AG04450 (cell line): ENCODE results near the gene DSCAML1. TPM values are rescaled to one million over a fixed set of nuclear protein-coding genes. Genes with fewer than 3 reads are reported as not detected.

Experiments
- CTCF ChIA-PET: fragments of 300-600, 350-600 bp; formaldehyde crosslinking; extraction: SDS; loops from one replicate; lab custom pipeline; 2022; ENCODE audit warnings: antibody characterized with exemption, inconsistent platforms; lab: Charles Lee
- POLR2A ChIA-PET: fragments of 350-600 bp; formaldehyde crosslinking; extraction: SDS; loops from one replicate; lab custom pipeline; 2021; ENCODE audit warnings: antibody characterized with exemption, inconsistent platforms; lab: Yijun Ruan, JAX
- DNase-seq: peaks from one replicate; pipeline ENCODE4 v3.0.0-alpha.2; 2011; ENCODE audit warnings: low read depth, low spot score
- H3K27ac ChIP-seq: one replicate; pipeline ENCODE4 v1.5.1; 2012; ENCODE audit warnings: low read depth, low read length, control low read depth
- H3K27me3 ChIP-seq: one replicate; pipeline ENCODE4 v1.6.0; 2012; ENCODE audit warnings: low read length; ENCODE audit not compliant: control insufficient read depth, insufficient read depth
- H3K4me3 ChIP-seq: 2 replicates; pipeline ENCODE4 v1.5.1; 2011; ENCODE audit warnings: mild to moderate bottlenecking, low read depth, low read length, control low read depth
- H3K9me3 ChIP-seq: 2 replicates; pipeline ENCODE4 v1.5.1; 2012; ENCODE audit warnings: low read length; ENCODE audit not compliant: control insufficient read depth, insufficient read depth
- polyA plus RNA-seq: library from polyadenylated mRNA; depleted of rRNA; stranded (reverse); fragments of >200 nt; gene quantifications from 2 replicates; pipeline ENCODE4 v1.2.3, GENCODE V29; 2011
- TF ChIP-seq, protein P1 (sequence below): IDR thresholded peaks from 2 replicates; pipeline ENCODE4 v1.5.1; 2011; ENCODE audit warnings: low read depth, low read length, control low read depth, inconsistent platforms

DSCAML1 gene
- polyA plus RNA-seq, 1 experiment, result not detected

DNA sequence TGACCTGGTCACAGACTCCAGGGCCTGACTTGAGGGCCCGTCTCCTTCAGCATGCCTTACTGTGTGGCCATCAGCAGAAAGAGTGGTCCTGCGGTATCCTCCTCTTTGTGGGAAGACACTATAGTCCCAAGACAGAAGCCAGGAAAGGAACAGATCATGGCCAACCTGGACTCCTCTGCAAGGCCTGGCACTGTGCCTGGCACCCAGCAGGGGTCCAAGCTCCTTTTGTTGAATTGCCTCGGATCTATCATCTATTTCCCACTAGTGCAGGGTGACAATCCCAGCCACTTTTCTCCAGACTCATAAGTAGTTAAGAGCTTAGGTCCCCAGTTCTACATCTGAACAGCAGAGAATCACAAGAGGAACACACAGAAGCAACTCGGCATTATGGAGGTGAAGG lies 27.0 kb downstream of the DSCAML1 start:
- CTCF ChIA-PET, result no interaction called here
- POLR2A ChIA-PET, result no interaction called here

DNA sequence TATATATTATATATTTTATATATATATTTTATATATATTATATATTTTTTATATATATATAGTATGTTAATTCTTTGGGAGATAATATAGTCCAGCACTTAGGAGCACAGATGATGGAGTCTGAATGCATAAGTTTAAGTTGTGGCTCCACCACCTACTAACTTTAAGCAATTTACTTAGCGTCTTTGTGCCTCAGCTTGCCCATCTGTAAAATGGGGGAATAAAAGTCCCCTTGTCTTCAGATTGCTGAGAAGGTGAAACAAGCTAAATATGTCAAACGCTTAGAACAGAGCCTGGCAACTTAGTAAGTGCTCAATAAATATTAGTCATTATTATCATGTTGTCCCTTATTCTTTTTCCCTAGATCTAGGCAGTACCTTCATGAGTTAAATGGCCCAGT lies 27.5 kb downstream of the DSCAML1 start:
- H3K9me3 ChIP-seq, result no peaks in the 10 kb centered on the region
- no peak overlapping the region for H3K27ac ChIP-seq
- no peak overlapping the region for H3K4me3 ChIP-seq
- DNase-seq, result no peak
- ChIA-PET CTCF (no interaction called here), POLR2A (no interaction called here)
- peaks cover 11% of the 10 kb centered on the region for H3K27me3 ChIP-seq
- TF ChIP-seq, protein P1, sequence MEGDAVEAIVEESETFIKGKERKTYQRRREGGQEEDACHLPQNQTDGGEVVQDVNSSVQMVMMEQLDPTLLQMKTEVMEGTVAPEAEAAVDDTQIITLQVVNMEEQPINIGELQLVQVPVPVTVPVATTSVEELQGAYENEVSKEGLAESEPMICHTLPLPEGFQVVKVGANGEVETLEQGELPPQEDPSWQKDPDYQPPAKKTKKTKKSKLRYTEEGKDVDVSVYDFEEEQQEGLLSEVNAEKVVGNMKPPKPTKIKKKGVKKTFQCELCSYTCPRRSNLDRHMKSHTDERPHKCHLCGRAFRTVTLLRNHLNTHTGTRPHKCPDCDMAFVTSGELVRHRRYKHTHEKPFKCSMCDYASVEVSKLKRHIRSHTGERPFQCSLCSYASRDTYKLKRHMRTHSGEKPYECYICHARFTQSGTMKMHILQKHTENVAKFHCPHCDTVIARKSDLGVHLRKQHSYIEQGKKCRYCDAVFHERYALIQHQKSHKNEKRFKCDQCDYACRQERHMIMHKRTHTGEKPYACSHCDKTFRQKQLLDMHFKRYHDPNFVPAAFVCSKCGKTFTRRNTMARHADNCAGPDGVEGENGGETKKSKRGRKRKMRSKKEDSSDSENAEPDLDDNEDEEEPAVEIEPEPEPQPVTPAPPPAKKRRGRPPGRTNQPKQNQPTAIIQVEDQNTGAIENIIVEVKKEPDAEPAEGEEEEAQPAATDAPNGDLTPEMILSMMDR, result no peak

More for the DNA sequence above, 27.0 kb downstream of the DSCAML1 start:
- Histone ChIP-seq H3K9me3 (no peaks in the 10 kb centered on the region), H3K27ac (no peak overlapping the region), H3K4me3 (no peak overlapping the region), H3K27me3 (peaks cover 8% of the 10 kb centered on the region)
- TF ChIP-seq, protein P1, result no peak
- DNase-seq, result no peak

DNA sequence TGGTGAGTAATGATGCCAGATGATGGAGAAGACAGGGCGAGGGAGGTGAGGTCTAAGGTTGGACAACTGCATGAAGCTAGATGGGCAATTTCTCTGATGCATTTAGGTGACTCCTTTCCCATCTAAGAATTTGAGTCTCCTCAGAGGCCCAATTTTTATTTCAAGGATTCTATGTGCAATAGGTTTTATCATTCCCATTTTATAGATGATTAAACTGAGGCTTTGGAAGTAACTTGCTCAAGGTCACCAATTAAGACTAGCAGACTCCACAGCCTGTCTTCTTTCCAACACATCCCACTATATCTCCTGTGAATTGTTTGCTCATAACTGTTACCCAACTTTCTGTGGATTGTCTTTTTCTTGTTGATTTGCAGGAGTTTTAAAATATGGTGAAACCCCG lies 28.5 kb downstream of the DSCAML1 start:
- POLR2A ChIA-PET, result no interaction called here

DNA sequence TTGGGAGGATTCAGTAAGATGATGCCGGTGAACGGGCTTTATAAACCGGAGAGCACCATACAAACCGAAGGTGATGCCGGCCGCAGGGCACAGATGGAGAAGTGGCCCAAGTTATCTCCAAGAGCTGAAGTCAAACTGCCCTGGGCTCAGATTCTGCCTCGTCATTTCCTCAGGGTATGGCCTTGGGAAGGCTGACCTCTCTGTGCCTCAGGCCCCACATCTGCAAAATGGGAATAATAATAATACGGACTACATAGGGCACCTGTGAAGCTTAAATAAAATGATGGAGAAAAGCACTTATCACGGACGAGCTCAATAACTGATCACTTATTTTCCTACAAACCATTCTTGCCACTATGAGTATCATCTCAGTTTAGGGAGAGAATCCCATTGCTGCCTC lies 29.9 kb downstream of the DSCAML1 start:
- Histone ChIP-seq H3K9me3 (no peaks in the 10 kb centered on the region), H3K4me3 (no peak overlapping the region), H3K27me3 (peaks cover 9% of the 10 kb centered on the region), H3K27ac (no peak overlapping the region)
- CTCF ChIA-PET, result no interaction called here
- TF ChIP-seq, protein P1, result no peak
- POLR2A ChIA-PET, result no interaction called here
- DNase-seq, result no peak

More for the DNA sequence above, 28.5 kb downstream of the DSCAML1 start:
- no peak overlapping the region for H3K4me3 ChIP-seq
- no peak overlapping the region for H3K27ac ChIP-seq
- H3K9me3 ChIP-seq, result no peaks in the 10 kb centered on the region
- no peak for DNase-seq
- CTCF ChIA-PET, result no interaction called here
- TF ChIP-seq, protein P1, result no peak
- peaks cover 9% of the 10 kb centered on the region for H3K27me3 ChIP-seq

DNA sequence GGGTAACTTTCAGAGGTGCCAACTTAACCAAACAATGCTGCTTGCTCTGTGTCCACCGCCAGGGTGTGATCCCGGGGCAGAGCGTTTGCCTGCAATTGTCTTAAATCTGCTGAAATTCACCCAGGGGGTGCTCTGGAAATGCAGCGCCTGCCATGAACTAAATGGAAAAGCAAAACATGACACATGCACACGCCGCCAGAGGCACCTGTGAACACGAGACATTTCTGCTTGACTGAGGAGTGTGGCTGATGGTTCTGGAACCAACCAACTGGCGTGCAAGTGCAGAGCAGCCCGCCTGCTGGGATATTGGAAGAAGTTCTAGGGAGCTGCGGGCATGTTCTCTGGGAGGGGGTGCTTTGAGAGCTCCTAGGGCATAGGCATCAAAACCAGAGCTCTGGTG lies 30.4 kb downstream of the DSCAML1 start:
- Histone ChIP-seq H3K4me3 (no peak overlapping the region), H3K27me3 (peaks cover 9% of the 10 kb centered on the region), H3K27ac (no peak overlapping the region), H3K9me3 (no peaks in the 10 kb centered on the region)
- TF ChIP-seq, protein P1, result no peak
- ChIA-PET POLR2A (no interaction called here), CTCF (no interaction called here)
- DNase-seq, result no peak
